ENCODE data around the gene HSF2BP.
A peak's percentile ranks its signal among the peaks of the same experiment; 100 is the strongest.
"Not testable (repeated sequence)": the region's sequence is repeated elsewhere in the genome, so short reads cannot be mapped to it uniquely, and the experiment has no call there.

The HSF2BP gene

DNA sequence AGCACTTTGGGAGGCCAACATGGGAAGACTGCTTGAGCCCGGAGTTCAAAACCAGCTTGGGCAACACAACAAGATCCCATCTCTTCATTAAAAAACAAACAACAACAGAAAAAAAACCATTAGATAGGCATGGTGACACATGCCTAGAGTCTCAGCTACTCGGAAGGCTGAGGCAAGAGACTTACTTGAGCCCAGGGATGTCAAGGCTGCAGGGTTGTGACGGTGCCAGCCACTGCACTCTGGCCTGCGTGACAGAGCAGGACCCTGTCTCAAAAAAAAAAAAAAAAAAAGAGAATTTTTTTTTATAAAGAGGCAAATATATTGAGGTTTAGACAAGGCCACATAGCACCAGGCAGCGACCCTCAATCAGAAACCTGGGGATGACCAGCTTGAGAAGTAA is 62.7 kb downstream of the HSF2BP start:
- no peak for DNase-seq

DNA sequence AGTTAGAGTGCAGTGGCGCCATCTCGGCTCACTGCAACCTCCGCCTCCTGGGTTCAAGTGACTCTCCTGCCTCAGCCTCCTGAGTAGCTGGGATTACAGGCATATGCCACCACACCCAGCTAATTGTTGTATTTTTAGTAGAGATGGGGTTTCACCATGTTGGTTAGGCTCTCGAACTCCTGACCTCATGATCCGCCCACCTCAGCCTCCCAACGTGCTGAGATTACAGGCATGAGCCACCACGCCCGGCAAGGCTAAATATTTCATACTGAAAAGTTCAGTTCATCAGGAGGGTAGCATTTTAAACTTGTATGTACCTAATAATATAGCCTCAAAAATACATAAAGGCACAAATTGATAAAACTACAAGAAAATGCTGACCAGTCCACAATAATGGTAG is 63.5 kb downstream of the HSF2BP start:
- DNase-seq = not testable (repeated sequence)

DNA sequence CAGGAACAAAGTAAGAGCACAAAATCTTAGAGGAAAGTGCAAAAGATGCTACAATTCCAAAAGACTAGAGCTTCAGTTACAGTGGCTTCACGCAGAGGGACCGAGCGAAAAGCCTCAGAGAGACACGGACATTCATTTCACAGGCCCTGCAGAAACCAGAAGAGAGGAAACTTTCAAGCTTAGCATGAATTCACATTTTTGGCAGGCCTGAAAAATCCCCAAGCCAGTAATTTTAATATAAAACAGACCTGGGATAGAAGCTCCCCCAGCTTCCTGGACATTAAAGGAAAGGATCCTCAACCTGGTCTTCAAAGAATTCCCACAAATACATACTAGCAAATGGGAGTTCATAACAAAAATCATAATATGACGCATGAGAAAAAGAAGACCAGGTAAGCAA is 66.2 kb downstream of the HSF2BP start:
- DNase-seq = no peak

DNA sequence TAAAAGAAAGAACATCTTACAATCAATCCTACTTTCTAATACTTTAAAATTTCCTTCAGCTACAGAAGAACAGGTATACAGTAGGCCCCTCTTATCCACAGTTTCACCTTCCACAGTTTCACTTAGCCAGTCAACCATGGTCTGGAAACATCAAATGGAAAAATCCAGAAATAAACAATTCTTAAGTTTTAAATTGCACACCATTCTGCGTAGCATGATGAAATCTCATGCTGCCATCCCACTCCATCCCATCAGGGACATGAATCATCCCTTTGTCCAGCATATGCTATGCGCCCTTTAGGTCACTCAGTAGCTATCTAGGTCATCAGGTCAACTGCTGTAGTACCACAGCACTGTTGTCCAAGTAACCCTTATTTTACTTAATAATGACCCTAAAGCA is 67.7 kb downstream of the HSF2BP start:
- DNase-seq = no peak

DNA sequence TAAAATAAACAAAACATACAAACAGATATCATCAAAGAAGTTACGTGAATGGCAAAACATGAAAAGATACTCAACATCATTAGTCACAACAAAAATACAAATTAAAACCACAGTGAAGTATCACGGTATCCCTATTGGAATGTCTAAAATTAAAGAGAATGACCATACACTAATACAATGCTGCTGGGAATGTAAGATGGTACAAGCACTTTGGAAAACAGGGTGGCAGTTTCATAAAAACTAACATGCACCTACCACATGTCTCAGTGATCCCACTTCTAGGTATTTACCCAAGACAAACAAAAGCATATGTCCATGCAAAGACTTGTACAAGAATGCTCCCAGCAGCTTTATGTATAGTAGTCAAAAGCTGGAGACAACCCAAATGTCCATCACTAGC is 69.1 kb downstream of the HSF2BP start:
- peak in 1 of 2 experiments; percentile 17 for DNase-seq

DNA sequence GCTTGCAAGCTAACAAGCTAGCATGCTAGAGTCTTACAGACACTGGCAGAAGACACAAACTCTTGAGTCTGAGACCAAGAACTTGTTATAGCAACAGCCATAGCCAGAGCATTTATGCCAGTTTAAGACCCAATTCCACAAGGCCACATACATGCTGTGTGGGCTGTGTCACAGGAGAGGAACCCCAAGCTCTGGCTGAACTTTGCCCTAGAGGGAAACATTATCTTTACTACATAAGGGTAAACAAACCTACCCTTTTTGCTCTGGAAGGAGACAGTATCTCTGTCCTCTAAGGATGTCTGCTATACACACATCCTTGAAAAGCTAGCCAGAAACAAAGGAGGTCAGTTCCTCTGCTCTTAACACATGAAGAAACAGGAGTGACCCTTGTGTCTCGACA is 70.3 kb downstream of the HSF2BP start:
- no peak for DNase-seq

DNA sequence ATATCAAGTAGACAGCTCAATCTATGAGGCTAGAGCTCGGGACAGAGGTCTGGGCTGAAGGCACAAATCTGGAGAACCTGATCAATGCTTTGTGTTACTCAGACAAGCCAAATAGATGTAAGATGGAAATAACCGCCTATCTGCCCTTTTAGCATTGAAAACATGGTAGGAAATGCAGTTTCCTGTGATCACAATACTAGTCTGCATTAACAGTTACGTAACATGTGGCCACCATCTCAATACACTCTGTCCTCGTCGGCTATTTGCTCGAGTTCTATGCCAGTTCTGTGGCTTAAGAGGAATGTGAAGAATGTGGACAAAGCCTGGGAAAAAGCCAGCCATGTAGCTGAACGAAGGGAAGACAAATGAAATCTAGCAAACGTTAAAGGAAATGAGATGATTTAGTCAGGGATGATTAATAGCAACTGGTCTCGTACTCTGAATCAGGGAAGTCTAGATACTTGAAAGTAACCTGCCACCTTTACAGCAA is 73.3 kb downstream of the HSF2BP start:
- DNase-seq = no peak

DNA sequence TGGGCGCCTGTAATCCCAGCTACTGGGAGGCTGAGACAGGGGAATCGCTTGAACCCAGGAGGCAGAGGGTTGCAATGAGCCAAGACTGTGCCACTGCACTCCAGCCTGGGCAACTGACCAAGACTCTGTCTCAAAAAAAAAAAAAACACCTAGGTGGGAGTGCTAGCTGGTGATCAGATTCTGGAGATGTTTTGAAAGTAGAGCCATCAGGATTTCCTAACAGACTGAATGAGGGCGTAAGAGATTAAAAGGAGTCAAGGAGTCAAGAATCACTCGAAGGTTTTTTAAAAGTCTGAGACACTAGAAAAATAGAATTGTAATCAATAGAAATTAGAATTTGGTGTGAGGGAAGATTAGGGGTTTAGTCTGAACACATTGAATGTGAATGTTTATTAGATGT is 73.8 kb downstream of the HSF2BP start:
- DNase-seq = no peak

DNA sequence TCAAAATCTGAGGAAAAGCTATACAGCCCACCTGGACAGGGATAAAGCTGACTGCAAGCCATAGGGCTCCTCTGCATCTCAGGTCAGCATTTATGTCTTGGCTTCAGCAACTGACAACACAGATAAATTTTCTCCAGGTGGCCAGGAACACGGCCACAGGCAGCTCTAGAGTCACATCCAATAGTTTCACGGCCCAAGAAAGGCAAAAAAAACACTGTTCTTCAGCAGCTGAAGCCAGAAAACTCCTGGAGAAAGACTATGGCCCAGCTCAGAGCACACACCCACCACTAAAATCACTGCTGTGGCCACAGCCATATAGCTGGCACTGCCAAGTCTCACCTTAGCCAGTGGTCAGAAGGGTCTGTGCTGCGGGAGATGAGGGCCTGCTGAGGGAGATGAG is 77.8 kb downstream of the HSF2BP start:
- no peak for DNase-seq

DNA sequence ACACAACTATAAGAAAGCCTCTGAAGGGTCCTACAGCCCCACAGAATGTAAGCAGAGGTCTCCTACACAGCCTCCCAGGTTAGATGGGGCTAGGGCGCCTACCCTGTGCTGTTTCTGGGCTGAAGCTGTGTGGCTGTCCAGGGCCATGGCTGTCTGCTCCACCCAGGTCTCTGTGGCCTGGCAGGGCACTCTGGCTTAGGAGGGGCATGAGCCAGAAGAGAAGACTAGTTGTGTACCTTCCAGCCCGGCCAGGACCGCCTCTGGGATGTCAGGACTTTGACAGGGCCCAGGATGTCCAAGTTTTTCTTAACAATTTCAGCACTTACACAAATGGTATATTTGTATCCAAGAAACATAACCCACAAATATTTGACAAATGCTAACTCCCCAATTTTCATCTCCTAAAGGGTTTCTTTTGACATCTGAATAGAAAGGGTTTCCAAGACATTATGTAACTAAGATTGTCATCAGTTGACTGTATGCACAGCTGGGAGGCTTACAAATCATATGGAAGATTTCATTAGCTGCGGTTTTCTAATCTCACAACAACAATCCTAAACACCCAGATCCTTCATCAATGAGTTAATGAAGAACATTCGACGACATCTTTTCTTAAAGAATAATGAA is 80.5 kb downstream of the HSF2BP start:
- no peak for DNase-seq

DNA sequence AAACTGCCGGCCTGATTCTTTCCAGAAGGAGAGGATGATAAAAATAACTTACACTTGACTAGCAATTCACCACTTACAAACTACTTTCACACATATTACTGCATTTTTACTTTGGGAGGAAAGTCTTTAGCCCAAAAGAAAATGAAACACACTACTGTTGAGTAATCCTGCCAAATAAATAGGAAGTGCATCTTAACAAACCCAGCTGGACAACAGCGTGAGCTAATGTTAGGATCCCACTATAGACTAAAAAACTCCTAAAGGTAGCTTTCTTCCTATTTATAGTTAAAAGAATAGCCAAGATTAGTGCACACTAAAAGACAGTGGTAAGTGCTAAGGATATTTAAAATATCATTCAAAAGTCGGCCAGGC is 83.8 kb downstream of the HSF2BP start:
- no peak for DNase-seq

DNA sequence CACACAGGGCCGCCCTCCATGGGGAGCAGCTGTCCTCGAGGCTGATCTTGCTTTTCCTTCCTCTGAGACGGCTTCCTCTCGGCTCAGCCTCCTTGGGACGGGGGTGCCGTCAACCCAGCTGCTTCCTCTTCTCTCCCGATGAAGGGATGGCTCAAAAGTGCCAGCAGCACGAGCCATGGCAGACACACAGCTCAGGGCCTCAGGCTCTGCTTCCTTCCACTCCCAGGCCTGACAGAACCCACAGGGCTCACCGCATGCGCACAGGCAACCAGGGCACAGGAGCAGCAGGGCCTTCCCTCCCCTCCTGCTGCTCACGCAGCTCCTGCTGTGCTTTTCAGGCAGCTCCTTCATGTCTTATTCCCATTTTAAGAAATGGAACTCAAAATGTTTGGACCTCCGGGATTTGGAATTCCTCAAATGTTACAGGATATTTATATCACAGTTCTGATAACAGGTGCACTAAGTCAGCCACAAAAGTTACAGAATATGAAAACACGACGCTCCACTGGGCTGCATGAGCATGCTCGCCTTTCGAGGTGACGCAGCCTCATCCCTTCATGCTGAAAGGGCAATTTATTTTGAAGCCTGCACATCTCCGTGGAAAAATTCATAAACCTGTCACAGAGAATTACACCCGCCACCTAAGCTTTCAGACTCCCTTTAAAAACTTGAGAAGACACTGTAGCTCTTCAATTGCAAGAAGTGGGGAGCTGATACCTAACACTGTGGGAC is 84.4 kb downstream of the HSF2BP start:
- DNase-seq = no peak

DNA sequence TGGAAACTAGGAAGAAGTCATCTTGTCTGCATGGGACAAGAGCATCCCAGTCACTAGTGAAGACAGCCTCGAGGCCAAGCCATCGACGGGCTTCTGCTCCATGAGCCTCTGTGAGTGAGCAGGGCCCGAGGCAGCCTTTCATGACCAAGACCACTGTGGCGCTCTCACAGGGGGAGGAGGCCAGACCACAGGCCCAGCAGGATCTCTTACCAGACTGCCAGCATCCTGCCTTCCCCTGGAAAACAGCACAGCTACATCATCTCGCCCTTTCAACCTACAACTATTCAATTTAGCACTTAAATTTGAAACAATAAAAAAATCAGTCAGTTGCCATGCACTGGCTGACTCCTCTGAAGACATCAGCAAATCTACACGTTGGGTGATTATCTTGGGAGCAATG is 85.4 kb downstream of the HSF2BP start:
- no peak for DNase-seq

DNA sequence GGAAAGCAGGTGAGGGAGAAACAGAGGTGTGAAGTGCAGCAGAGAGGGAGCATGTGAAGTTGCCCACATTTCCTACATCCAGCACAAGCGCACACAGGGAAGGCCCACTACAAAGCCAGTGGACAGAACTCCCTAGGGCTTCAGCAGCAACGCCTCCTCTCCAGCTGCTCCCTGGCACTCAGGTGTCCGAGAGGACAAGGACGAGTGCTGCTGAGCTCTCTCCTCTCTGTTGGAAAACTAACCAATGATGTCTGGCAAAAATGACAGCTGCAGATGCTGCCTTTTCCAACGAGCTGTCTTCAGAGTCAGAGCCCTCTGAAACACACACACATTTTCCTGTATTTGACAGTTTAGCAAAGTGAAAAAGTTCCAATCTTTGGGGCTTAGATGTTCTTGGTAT is 86.8 kb downstream of the HSF2BP start:
- DNase-seq = peak in 1 of 2 experiments; percentile 20

DNA sequence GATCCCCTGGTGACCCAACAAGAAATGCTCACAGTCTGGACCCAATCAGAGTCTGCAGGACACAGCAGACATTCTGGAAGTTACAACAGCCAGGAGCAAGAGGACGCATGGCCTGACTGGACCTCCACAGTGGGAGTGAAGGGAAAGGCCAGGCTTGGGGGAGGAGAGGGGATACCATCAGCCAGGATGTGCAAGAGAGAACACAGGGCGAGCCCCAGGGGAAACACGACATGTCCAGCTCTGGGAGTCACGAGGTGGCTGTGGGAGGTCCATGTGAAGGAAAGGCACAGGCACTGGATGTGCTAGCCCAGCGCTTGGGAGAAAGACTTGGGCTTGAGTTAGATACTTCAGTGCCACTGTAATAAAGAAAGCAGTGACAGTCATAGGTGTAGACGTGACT is 87.3 kb downstream of the HSF2BP start:
- DNase-seq = no peak

DNA sequence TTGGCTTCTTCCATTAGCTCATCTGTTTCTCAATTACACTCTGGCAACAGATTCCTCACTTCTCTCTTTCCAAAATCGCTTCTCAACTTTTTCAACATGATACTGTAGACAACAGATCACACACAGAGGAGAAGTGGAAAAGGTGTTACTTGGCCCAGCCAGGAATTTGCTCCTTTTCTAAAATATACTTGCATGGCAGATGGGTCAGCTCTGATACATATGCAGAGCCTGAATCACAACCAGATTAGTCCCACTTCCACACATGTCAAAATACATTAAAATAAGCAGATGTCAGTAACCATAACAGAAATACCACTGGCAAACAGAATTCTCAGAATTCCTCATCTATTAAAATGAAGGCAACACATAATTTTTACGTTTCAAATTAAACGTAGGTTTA is 89.1 kb downstream of the HSF2BP start:
- not testable (repeated sequence) for DNase-seq

DNA sequence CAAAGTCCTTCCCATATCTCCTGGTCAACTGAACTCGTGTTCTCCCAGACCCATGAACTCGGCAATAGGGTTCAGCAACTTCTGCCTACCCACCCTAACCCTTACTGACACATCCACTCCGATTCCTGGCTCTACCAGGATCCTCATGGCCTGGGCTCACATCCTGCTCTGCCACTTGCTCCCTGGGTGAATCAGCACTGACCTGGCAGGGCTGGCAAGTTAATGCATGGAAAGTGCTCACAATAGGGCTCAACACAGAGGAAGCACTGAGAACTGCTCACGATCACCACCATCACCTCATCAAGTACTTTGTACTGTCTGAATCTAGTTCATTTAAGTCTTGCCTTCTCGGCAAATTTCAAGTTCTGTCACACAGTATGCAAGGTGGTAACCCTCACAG is 96.8 kb downstream of the HSF2BP start:
- DNase-seq = not testable (repeated sequence)

DNA sequence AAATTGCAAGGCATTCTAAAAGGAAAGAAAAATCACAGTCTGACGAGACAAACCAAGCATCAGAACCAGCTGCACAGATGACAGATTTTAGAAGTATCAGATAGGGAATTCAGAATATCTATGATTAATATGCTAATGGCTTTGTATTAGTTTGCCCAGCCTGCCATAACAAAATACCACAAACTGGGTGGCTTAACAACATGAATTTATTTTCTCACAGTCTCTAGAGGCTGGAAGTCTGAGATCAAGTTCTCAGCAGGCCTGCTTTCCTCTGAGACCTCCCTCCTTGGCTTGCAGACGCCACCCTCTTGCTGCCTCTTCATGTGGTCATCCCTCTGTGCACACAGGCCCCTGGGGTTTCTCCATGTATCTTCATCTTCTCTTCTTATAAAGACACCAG is 118.7 kb downstream of the HSF2BP start:
- not testable (repeated sequence) for DNase-seq

DNA sequence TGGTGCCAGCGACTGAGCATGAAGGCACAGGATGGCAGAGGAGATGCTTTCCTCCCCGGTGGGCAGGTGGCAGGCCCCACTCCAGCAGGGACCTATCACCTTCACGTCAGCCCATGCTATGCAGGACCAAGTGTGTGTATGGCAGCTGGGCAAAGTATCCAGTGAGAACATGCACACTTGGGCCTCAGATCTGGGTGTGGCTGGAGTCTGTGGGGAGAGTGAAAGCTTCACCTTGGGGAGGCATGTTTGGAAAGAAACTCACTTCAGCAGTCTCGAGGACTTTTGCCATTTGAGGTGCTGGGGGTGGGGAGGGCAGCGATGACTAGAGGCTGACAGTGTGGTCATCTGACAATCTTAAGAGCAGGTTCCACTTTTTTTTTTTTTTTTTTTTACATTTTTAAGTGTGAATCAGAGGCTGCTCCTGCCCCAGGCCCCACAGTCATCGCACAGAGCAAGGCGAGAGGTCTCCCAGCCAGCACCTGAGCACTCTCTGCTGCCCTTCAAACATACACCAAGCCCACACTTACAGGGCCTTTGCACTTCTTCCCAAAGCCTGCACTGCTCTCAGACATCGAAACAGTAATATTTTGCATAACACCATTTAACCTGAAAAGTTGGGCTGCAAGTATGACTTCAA is 136.7 kb downstream of the HSF2BP start:
- DNase-seq = not testable (repeated sequence)

DNA sequence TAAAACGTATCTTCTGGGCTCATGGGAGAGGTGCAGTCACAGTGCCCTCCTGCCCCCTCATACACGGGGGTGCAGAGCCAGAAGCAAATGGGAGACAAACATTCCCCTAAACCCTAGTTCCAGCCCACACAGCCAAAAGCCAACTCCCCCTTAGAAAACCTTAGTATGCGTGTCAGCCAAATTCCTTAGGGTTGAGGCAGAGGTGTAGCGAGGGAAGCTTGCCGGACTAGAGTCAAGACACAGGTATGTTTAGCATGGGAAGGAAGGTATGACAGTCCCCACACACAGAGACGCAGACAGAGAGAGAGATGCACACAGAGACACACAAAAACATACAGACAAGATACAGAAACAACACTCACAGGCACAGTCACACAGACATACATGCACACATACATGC is 141.6 kb downstream of the HSF2BP start:
- not testable (repeated sequence) for DNase-seq

DNA sequence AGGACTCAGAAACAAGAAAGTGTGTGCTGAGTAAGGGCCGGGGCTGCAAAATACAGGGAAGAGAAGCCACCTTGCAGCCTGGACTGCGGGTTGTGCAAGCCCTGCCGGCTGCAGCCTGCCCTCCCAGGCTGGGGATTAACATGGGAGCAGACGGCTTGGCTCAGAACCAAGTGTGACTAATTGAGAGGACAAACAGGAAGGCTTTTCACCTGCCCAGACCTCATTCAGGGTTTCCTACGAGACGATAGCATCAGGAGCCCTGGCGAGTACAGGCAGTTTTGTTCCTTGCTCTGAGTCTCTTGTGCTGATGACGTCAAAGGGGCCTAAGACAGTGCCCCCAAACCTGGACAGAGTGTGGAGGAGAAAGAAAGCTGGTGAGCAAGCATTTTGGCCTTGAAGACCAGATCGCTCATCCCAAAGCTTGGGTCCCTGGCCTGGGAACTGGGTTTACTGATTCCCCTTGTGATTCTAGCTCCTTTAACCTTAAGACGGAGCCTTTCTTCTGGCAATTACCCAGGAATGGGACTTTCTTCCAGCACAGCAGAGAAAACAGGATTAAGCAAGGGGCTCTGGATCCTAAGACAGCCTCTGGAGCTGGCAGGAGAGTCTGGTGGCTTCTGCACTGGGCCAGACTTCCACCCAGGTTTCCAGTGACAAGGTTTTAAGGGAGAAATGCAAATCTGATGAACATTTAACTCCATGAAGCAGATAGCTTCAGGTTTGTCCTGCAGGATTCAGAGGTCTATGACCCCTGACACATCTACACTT is 142.2 kb downstream of the HSF2BP start:
- DNase-seq = not testable (repeated sequence)

DNA sequence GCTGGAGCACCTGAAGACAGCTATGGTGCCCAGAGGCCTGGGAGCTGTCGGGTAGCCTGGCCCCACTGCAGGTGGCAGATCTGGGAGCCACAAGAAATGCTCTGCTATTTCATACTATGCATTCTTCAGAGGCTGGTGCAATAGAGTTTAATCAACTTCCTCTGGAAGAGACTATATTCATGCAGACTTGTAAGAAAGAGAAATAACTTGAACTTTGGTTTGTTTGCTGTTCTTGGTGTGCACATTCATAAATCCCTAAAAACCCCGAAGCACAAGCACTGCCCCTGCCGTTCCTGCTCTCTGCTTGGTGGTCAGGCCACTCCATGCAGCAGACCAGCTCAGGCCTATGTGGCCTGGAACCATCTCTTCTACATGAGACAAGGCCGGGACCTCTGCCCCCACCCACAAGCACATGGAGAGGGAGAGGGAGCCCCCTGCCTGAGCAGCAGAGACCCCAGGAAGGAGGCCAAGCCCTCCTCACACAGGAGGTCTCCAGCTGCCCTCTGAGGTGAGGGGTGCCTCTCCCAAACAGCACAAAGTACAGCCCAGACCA is 142.9 kb downstream of the HSF2BP start:
- not testable (repeated sequence) for DNase-seq

DNA sequence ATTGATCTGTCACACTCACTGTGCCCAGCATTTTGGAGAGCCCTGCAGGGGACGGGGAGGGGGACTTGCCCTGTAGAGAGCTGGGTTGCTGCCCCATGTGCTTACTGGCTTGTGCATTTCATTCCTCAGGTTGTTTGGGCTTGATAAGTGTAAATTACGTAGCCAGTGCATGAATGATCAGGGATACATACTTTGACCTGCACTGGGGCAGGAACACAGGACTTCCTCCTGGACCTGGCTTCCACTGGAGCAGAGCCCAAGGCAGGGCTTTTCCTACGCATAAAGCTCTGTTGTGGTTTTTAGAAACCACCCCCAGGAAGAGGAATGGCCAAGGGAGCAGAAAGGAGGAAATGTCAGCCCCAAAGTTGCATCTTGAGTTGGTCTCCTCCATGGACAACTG is 144.5 kb downstream of the HSF2BP start:
- DNase-seq = not testable (repeated sequence)
